Astrocyte of the cerebellum (primary cell): Measurements from ENCODE around the gene VGF.

Experiments
- DNase-seq: peaks from one replicate; pipeline ENCODE4 v3.0.0-alpha.2; 2011; ENCODE audit warnings: low read depth
- H3K4me3 ChIP-seq: 2 replicates; pipeline ENCODE4 v1.5.1; 2011; ENCODE audit warnings: mild to moderate bottlenecking, low read depth, low read length, moderate library complexity
- CTCF ChIP-seq: IDR thresholded peaks from 2 replicates; pipeline ENCODE4 v1.5.1; 2012; ENCODE audit warnings: low read length, low read depth, moderate library complexity, mild to moderate bottlenecking; ENCODE audit errors: missing control alignments
- in situ Hi-C: cut with HindIII; loops from 2 replicates; pipeline ENCODE4 v1.10.0; 2017; ENCODE audit warnings: low sequenced_read_pairs

The VGF gene

DNA sequence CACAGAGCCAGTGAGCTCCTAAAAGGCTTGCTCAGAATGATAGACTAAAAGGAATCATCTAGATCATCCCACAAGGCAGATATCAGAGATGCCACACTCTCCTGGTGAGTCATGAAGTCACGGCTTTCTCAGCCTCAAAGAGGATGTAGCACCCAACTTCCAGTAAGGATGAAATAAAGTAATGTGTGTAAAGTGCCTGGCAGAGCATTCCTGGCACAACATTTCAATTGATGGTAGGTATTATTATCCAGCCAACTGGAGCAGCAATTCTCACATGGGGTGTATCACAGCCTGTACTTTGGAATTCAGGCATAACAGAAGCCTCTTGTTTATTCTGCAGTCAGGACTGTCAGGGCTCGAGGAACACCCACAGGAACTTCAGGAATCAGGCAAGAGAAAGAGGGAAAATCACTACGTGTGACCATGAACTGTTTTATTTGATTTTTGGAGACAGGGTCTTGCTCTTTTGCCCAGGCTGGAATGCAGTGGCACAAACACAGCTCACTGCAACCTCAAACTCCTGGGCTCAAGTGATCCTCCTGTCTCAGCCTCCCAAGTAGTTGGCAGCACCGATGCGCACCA, 20.0 kb upstream of the VGF start:
- DNase-seq = no peak
- H3K4me3 ChIP-seq = no peak overlapping the region
- TF ChIP-seq CTCF = no peak
- in situ Hi-C loops = no loop called here

DNA sequence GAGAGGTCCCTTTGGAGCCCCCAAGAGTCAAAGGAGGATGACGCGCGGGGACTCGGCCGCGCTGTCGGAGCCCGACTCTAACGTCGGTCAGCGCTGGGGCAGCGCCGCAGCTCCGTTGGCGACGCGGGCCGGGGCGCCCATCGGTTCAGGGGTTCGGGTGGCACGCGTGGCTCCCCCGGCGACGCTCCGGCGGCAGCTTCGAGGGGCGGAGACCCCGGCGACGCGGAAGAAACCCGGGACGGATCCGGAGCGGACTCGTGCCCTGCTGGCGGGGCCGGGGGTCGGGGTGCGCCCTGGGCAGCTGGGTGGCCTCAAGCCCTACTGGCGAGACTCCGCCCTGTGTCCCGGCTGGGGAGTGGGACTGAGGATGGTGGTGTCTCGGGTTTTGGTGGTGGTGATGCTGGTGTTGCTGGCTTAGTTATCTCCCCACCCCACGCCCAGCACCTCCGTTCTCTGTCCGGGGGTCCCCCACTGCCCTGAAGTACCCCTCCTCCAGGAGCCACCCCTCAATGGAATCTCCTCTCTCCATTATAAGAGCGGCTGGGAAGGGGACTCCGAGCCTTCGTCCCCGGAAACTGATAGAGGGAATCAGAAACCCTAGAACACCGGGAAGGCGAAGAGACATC, 14.9 kb upstream of the VGF start, which contains the start of gene NAT16:
Gene NAT16, minus strand, starts transcription at position 164 of the 626 bp plus-strand sequence. CDS start 5,486 bp downstream, outside the sequence.
- in situ Hi-C loops = no loop called here
- DNase-seq = no peak
- no peak within 1 kb of the TSS for H3K4me3 ChIP-seq
- no peak for TF ChIP-seq CTCF

DNA sequence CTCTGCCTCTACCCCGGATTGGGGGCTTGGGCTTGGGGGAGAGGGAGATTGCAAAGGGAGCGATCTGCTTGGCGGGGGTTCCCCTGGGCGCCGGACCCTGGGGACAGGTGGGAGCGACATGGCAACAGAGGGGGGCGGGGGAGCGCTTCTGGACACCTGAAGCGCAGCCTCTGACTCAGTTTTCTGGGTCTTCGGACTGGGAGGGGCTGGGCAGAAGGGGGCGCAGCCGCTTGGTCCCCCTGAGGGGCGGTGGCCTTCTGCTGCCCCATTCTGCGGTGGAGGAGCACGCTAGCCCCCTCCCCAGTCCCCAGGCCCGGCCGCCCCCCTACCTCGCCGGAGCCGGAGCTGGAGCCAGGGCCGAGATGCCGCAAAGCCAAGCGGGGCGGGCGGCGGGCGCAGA, 14.3 kb upstream of the VGF start:
- no peak for DNase-seq
- no peak for TF ChIP-seq CTCF
- no peak overlapping the region for H3K4me3 ChIP-seq
- in situ Hi-C loops = no loop called here

- DNase-seq = no peak
- no peak overlapping the region for H3K4me3 ChIP-seq
- in situ Hi-C loops = no loop called here
- no peak for TF ChIP-seq CTCF
Observed at GRCh38 chr7:101179117-101179516, 13.7 kb upstream of the VGF start.

DNA sequence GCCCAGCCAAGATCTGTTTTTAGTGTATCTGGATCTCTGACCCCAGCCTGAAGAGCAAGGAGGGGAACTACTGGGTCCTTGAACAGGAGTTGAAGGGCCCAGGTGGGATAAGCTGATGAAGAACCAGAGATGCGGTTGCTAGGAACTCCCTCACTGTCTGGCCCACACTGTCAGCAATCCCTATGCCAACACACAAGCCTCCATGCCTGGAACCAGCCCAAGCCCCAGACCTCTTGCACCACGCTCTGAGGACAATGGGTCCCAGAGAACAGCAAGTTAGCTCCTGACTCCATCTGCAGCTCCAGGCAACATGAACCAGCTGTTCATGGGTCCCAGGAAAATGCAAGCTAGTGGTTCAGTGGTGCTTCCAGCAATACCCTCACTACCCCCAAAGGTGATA, 12.3 kb upstream of the VGF start:
- no peak overlapping the region for H3K4me3 ChIP-seq
- in situ Hi-C loops = no loop called here
- DNase-seq = no peak
- no peak for TF ChIP-seq CTCF

DNA sequence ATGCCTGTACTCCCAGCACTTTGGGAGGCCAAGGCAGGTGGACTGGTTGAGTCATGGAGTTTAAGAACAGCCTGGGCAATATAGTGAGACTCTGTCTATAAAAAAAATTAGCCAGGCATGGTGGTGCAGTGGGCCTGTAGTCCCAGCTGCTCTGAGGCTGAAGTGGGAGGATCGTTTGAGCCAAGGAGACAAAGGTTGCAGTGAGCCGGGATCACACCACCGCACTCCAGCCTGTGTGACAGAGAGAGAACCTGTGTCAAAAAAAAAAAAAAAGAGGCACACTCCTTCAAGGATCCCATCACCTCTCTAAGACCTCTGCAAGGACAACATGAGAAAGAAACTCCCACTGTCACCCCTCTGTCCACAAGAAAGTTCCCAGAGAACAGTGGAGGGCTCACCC, 10.3 kb upstream of the VGF start:
- no peak for TF ChIP-seq CTCF
- in situ Hi-C loops = no loop called here
- DNase-seq = no peak
- H3K4me3 ChIP-seq = no peak overlapping the region
